Adrenal gland (tissue), 5 donors: Measurements from ENCODE around the gene MAPKAP1.

Experiments
- CTCF ChIP-seq, 6 experiments: fragments of 450-650 bp in 4 of 6; fragments of 200-600 bp in 2 of 6; sonication (generic) in 1 of 6; IDR thresholded peaks; 1 replicate in 5 of 6; 2 replicates in 1 of 6; pipeline versions ENCODE4 v1.5.1 to v1.8.0; 2016 to 2021; ENCODE audit warnings: antibody characterized with exemption in 6 of 6, mild to moderate bottlenecking in 2 of 6, moderate library complexity in 1 of 6
- POLR2A ChIP-seq, 2 donors: fragments of 450-650 bp; IDR thresholded peaks; one replicate each; pipeline ENCODE4 v1.6.1; 2017; ENCODE audit warnings: antibody characterized with exemption in 2 of 2, mild to moderate bottlenecking in 2 of 2, moderate library complexity in 1 of 2
- donor health status: DM: no; HTN: no; CAD: no.

- no peak for TF ChIP-seq CTCF (IDR thresholded peaks at IDR 0.05)
- no peak for TF ChIP-seq POLR2A (IDR thresholded peaks at IDR 0.05)
These were observed 308.8 kb downstream of the MAPKAP1 start for GRCh38 chr9:125398243-125398642.
